GM21381 (cell line): Measurements from ENCODE around the gene GH2.
A peak's percentile ranks its signal among the peaks of the same experiment; 100 is the strongest.
"Not testable (repeated sequence)": the region's sequence is repeated elsewhere in the genome, so short reads cannot be mapped to it uniquely, and the experiment has no call there.

Source experiments
- ATAC-seq: cut with Tn5 transposase; IDR thresholded peaks from one replicate; pipeline ENCODE4 v1.9.1; 2021; ENCODE audit warnings: mild to moderate bottlenecking, moderate library complexity; ENCODE audit not compliant: unreplicated experiment

The GH2 gene

GRCh38 chr17:63881935-63882601 lies at the start of gene GH2:
Gene GH2, minus strand, starts transcription at chr17:63881944. Its CDS starts 143 bp downstream, at chr17:63881801.
- no peak for ATAC-seq

DNA sequence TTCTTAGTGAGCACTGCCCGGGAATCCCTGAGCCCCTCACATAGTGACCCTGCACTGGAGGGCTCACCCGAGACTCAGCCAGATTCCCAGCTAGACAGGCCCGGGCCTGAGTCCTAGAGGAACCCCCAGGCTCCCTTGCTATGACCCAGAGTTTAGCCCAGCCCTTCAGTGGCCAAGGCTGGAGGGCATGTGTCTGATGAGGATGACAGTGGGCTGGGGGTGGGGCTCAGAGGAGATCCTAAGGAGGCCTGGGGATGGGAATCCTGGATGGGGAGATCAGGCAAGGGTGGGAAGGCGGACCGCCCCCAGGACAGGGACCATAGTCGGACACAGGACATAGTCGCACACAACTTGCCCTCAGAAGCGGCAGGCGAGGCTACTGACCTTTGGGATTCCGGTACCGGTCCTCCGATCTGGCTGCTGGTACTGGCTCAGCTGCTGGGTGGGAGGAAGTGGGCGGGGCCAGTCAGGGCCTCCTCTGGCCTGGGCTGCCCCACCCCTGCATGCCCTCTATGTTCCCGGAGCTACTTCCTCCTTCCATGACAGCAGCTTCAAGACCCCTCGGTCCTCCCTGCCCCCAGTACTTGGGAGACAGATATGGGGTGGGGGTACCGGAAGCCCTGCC lies 49.3 kb upstream of the GH2 start:
- ATAC-seq, result peak; percentile 41

GRCh38 chr17:63929860-63930766 lies 48.4 kb upstream of the GH2 start:
- no peak for ATAC-seq

DNA sequence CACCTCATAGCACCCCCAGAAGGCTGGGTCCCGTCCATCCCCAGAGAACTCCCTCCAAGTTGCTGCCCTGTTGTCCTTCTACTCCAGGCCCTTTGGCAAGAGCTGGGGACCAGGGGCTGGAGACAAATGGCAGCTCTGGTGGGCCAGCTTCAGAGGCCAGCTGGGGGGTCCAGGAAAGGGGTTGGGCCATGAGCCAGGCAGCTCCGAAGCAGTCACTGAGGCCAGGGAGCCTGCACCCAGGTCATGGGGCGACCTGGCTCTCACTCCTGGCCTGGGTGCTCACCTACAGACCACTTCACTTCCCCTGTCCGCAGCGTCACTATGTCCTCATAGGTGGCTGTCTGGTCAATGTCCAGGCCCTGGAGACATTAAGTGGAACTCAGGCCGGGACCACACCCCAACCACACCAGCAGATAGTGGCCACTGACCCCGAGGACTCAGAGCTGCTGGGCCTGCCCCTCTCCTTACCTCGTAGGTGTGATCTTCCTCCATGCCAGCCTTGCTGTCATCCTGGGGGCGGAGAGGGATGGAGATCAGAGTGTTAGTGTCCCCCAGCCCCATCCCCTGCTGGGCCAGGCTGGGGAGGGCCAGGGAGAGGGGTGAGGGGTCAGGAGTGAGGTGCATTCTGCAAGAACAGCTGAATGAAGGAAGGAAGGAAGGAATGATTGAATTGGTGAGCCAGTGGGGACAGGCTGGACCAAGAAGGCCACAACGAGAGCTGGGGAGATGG lies 47.4 kb upstream of the GH2 start:
- ATAC-seq, result no peak

DNA sequence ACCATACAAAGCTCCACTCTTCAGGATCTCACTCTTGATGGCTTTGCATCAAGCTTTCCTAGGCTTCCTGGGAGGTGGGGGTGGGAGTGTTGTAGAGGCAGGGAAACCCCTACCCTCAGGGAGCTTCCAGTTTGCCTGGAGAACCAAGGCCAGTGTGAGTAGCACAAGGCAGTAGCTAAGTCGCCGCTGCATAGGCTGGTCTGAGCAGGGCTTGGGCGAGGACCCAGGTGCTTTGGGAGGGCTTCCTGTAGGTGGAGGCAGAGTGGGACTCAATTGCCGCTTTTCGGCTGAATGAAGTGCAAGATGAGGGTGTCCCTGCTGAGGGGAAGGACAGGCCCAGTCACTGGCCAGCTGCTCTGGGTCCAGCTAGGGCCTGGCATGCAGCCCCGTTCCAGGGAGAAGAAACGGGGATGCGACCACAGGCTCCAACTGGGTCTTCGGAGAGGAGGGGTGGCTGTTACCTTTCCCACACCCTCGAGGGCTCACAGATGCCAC lies 46.5 kb upstream of the GH2 start:
- no peak for ATAC-seq

DNA sequence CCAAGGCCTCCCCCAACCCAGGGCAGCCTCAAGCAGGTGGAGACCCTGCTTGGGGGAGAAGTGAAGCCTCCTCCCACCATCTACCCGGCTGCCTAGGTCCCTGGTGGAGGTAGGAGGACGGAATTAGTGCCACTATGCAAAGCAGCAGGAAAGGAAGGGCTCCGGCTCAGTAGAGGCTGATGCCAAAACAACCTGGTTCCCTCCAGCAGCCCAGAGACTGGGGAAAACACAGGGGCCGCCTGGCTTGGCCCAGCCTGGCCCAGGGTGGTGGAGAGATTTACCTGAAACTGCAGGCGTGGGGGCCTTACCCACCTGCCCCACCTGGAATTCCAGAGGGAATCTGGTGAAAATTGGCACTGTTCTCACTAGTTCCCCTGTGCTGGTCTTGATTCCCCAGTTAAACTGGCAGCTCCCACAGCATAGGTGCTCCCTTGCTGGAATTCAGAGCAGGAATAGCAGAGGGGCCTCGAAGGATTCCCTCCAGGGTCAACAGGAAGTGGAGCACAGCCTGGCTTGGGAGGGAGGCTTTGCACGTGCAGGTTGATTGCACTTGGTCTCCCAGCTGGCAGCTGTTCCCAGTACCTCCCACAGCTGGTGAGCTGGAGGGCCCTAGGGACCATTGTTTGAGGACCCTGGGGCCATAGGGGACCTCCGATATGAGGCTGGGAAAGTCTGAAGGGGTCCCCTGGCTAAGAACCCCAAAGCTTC lies 45.9 kb upstream of the GH2 start:
- ATAC-seq, result no peak

GRCh38 chr17:63926164-63926563 lies 44.4 kb upstream of the GH2 start:
- no peak for ATAC-seq

- no peak for ATAC-seq
Measured at GRCh38 chr17:63925615-63926014, 43.9 kb upstream of the GH2 start.

DNA sequence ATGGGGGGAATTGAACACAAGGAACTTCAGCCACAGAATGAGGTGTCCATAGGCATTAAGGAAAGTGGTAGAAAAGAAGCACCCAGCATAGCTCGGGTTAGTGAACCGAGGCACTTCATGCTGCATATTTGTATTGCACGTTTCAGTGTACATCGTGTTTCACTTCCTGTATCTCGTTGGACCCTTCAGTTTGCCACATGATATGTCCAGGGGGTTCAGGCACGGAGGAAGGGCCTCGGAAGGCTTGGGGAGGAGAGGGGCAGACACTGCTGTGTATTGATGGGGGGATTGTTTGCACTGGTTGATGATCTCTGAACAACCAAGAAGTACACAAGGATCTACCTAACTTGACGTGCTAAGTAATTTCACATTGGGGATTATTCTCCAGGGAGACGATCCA lies 40.7 kb upstream of the GH2 start:
- ATAC-seq, result peak; percentile 47

GRCh38 chr17:63920779-63921178 lies 39.0 kb upstream of the GH2 start:
- not testable (repeated sequence) for ATAC-seq

- not testable (repeated sequence) for ATAC-seq
Measured at GRCh38 chr17:63920050-63920449, 38.3 kb upstream of the GH2 start.

- no peak for ATAC-seq
Measured at GRCh38 chr17:63919311-63919723, 37.6 kb upstream of the GH2 start.

- not testable (repeated sequence) for ATAC-seq
Measured at GRCh38 chr17:63918789-63919305, 37.1 kb upstream of the GH2 start, which contains the start of gene GH1. Gene GH1, minus strand, starts transcription at chr17:63918839. Its CDS starts 63 bp downstream, at chr17:63918776.

- ATAC-seq, result no peak
Measured at GRCh38 chr17:63918305-63918704, 36.6 kb upstream of the GH2 start.

DNA sequence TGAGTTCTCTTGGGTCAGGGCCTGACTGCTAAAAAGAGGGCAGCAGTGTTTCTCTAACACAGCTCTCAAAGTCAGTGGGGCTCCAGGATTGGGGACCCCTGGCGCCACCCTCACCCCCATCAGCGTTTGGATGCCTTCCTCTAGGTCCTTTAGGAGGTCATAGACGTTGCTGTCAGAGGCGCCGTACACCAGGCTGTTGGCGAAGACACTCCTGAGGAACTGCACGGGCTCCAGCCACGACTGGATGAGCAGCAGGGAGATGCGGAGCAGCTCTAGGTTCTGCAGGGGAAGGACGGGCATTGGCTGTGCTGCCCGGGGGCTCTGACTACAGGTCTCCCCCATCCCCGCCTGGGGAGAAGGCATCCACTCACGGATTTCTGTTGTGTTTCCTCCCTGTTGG lies 35.9 kb upstream of the GH2 start:
- ATAC-seq, result no peak

GRCh38 chr17:63917206-63917605 lies 35.5 kb upstream of the GH2 start:
- not testable (repeated sequence) for ATAC-seq

DNA sequence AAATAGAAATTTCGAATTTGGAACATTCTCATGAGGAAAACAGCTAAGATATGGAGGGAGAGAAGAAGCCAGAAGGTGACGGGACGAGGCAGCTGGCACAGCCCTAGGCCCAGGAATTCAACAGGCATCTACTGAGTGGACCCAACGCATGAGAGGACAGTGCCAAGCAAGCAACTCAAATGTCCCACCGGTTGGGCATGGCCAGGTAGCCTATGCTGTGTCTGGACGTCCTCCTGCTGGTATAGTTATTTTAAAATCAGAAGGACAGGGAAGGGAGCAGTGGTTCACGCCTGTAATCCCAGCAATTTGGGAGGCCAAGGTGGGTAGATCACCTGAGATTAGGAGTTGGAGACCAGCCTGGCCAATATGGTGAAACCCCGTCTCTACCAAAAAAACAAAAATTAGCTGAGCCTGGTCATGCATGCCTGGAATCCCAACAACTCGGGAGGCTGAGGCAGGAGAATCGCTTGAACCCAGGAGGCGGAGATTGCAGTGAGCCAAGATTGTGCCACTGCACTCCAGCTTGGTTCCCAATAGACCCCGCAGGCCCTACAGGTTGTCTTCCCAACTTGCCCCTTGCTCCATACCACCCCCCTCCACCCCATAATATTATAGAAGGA lies 34.9 kb upstream of the GH2 start:
- ATAC-seq, result no peak

GRCh38 chr17:63915753-63916152 lies 34.0 kb upstream of the GH2 start:
- ATAC-seq, result not testable (repeated sequence)

- no peak for ATAC-seq
Measured at GRCh38 chr17:63914471-63914870, 32.7 kb upstream of the GH2 start.
